ENCODE data around the gene ERN1. TPM values are rescaled to one million over a fixed set of nuclear protein-coding genes. Genes with fewer than 3 reads are reported as not detected.

The ERN1 gene
- total and polyA plus RNA-seq, 2 of the 13 experiments (the other 11 are each of a cell fraction or from before 2014, with no cell fraction given): 6.0 to 12.7 TPM

DNA sequence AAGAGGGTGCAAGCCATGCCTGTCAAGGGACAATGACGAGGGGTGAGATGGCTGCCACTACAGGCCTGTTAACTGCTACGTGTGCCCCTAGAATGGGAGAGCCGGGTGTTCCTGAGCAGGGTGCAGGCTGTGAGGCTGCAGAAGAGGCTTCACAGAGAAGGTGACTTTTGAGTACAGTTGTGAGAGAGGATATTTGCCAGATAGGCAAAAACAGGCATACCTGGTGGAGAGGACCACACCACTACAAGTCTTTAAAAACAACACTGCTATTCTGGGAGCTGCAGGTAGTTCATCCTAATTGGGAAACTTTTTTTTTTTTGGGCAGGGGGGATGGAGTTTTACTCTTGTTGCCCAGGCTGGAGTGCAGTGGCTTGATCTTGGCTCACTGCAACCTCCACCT, 58.8 kb downstream of the ERN1 start (continued):
- TF ChIP-seq, protein P1, sequence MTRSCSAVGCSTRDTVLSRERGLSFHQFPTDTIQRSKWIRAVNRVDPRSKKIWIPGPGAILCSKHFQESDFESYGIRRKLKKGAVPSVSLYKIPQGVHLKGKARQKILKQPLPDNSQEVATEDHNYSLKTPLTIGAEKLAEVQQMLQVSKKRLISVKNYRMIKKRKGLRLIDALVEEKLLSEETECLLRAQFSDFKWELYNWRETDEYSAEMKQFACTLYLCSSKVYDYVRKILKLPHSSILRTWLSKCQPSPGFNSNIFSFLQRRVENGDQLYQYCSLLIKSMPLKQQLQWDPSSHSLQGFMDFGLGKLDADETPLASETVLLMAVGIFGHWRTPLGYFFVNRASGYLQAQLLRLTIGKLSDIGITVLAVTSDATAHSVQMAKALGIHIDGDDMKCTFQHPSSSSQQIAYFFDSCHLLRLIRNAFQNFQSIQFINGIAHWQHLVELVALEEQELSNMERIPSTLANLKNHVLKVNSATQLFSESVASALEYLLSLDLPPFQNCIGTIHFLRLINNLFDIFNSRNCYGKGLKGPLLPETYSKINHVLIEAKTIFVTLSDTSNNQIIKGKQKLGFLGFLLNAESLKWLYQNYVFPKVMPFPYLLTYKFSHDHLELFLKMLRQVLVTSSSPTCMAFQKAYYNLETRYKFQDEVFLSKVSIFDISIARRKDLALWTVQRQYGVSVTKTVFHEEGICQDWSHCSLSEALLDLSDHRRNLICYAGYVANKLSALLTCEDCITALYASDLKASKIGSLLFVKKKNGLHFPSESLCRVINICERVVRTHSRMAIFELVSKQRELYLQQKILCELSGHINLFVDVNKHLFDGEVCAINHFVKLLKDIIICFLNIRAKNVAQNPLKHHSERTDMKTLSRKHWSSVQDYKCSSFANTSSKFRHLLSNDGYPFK (CRISPR knock-in tag; IDR thresholded peaks at IDR 0.05; ENCODE audit: borderline replicate concordance): no peak
- TF ChIP-seq, protein P2, sequence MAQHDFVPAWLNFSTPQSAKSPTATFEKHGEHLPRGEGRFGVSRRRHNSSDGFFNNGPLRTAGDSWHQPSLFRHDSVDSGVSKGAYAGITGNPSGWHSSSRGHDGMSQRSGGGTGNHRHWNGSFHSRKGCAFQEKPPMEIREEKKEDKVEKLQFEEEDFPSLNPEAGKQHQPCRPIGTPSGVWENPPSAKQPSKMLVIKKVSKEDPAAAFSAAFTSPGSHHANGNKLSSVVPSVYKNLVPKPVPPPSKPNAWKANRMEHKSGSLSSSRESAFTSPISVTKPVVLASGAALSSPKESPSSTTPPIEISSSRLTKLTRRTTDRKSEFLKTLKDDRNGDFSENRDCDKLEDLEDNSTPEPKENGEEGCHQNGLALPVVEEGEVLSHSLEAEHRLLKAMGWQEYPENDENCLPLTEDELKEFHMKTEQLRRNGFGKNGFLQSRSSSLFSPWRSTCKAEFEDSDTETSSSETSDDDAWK (CRISPR knock-in tag; IDR thresholded peaks at IDR 0.05): no peak
- TF ChIP-seq, protein P3, sequence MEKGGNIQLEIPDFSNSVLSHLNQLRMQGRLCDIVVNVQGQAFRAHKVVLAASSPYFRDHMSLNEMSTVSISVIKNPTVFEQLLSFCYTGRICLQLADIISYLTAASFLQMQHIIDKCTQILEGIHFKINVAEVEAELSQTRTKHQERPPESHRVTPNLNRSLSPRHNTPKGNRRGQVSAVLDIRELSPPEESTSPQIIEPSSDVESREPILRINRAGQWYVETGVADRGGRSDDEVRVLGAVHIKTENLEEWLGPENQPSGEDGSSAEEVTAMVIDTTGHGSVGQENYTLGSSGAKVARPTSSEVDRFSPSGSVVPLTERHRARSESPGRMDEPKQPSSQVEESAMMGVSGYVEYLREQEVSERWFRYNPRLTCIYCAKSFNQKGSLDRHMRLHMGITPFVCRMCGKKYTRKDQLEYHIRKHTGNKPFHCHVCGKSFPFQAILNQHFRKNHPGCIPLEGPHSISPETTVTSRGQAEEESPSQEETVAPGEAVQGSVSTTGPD (CRISPR knock-in tag; IDR thresholded peaks at IDR 0.05): no peak

DNA sequence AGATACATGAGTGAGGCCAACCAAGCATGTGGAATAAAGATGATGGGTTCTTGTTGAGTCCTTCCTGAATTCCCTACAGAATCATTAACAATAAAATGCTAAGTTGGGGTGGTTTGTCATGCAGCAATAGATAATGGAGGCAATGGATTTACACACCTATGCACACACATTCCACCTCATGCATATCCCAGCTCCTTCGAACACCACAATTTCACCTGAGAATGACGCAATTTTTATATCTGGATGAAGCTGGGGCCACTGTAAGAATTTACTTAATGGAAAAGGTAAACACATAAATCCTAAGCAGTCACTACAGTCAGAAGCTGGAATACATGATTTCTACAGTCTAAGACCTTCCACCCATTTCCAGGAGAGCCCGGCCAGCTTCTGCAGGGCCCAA, 59.7 kb downstream of the ERN1 start:
- intact Hi-C loops (cut with micrococcal nuclease; ENCODE audit: unreplicated experiment) (no loop called here), in situ Hi-C loops (cut with HindIII; ENCODE audit: extremely low pct_ligation_motif_present, low pct_unique_long_range_greater_than_20kb) (no loop called here)
- DNase-seq (ENCODE audit: low spot score): no peak
- Histone ChIP-seq H3K9ac (ENCODE audit: insufficient read depth, low read depth, low read length) (no peak overlapping the region), H3K36me3 (replicated peaks in 1 of 2; ENCODE audit: control insufficient read depth in 1 of 2, insufficient read depth in 2 of 2, low read length in 2 of 2) (peaks cover 27 to 73% of the 10 kb centered on the region in 2 experiments), H3K4me1 (ENCODE audit: insufficient read depth, low read length) (peaks cover 18% of the 10 kb centered on the region), H3K4me2 (ENCODE audit: low read depth, low read length) (no peak overlapping the region), H2AFZ (ENCODE audit: low read length) (no peak overlapping the region), H4K20me1 (ENCODE audit: insufficient read depth, low read length) (no peaks in the 10 kb centered on the region), H3K79me2 (ENCODE audit: insufficient read depth, low read length) (no peaks in the 10 kb centered on the region), H3K9me3 (ENCODE audit: low read length) (peaks cover 8% of the 10 kb centered on the region), H3K27ac (ENCODE audit: extremely low read length, insufficient read depth, low read length) (no peak overlapping the region), H3K4me3 (replicated peaks in 1 of 3; ENCODE audit: insufficient read depth in 1 of 3, low read depth in 2 of 3, low read length in 3 of 3) (no peak overlapping the region), H3K27me3 (ENCODE audit: control insufficient read depth in 1 of 2, insufficient read depth in 2 of 2, low read length in 2 of 2) (no peaks in the 10 kb centered on the region)
- FAIRE-seq: no peak
- BruUV-seq (replicated peaks): no TSS peak
- no peak for ATAC-seq
- TF ChIP-seq, protein P4, sequence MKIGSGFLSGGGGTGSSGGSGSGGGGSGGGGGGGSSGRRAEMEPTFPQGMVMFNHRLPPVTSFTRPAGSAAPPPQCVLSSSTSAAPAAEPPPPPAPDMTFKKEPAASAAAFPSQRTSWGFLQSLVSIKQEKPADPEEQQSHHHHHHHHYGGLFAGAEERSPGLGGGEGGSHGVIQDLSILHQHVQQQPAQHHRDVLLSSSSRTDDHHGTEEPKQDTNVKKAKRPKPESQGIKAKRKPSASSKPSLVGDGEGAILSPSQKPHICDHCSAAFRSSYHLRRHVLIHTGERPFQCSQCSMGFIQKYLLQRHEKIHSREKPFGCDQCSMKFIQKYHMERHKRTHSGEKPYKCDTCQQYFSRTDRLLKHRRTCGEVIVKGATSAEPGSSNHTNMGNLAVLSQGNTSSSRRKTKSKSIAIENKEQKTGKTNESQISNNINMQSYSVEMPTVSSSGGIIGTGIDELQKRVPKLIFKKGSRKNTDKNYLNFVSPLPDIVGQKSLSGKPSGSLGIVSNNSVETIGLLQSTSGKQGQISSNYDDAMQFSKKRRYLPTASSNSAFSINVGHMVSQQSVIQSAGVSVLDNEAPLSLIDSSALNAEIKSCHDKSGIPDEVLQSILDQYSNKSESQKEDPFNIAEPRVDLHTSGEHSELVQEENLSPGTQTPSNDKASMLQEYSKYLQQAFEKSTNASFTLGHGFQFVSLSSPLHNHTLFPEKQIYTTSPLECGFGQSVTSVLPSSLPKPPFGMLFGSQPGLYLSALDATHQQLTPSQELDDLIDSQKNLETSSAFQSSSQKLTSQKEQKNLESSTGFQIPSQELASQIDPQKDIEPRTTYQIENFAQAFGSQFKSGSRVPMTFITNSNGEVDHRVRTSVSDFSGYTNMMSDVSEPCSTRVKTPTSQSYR (CRISPR knock-in tag; IDR thresholded peaks at IDR 0.05; ENCODE audit: borderline replicate concordance): no peak
- TF ChIP-seq CEBPB (IDR thresholded peaks at IDR 0.05; ENCODE audit: borderline replicate concordance, low read depth, low read length): peak; percentile 56; the same call in 1 of the 2 replicates
- CTCF ChIA-PET (ENCODE audit: low intra/inter-chr PET ratio, low total read pairs): no interaction called here
- 98% methylated on average over 3 of the region's 3 CpGs for WGBS (ENCODE audit: low lambda C conversion rate)
- POLR2A ChIA-PET: no interaction called here

Measured in HepG2 (cell line).